Glomerular visceral epithelial cell (primary cell): ENCODE measurements around the gene CXorf58.

Source experiments
- DNase-seq: peaks from one replicate; pipeline ENCODE4 v3.0.0-alpha.2; 2016; ENCODE audit errors: extremely low spot score

CXorf58 gene

GRCh38 chrX:23901060-23901459 lies 6.7 kb upstream of the CXorf58 start:
- peak; percentile 72 for DNase-seq

- peak; percentile 67 for DNase-seq
Observed at GRCh38 chrX:23901805-23902204, 6.0 kb upstream of the CXorf58 start.

GRCh38 chrX:23902419-23902818 lies 5.4 kb upstream of the CXorf58 start:
- DNase-seq = peak; percentile 63

GRCh38 chrX:23904096-23904495 lies 3.7 kb upstream of the CXorf58 start:
- no peak for DNase-seq

GRCh38 chrX:23907111-23907497 lies 702 bp upstream of the CXorf58 start:
- no peak for DNase-seq

- no peak for DNase-seq
Observed at GRCh38 chrX:23908219-23909004, 606 bp downstream of the CXorf58 start.

GRCh38 chrX:23911126-23911835 lies 3.5 kb downstream of the CXorf58 start:
- no peak for DNase-seq

GRCh38 chrX:23919148-23919547 lies 11.3 kb downstream of the CXorf58 start:
- no peak for DNase-seq

- no peak for DNase-seq
Observed at GRCh38 chrX:23919706-23920320, 12.0 kb downstream of the CXorf58 start.

GRCh38 chrX:23926015-23926414 lies 18.2 kb downstream of the CXorf58 start:
- no peak for DNase-seq

GRCh38 chrX:23930894-23931604 lies 23.2 kb downstream of the CXorf58 start:
- DNase-seq = no peak

- no peak for DNase-seq
Observed at GRCh38 chrX:23932046-23932445, 24.2 kb downstream of the CXorf58 start.

GRCh38 chrX:23935106-23935505 lies 27.3 kb downstream of the CXorf58 start:
- DNase-seq = no peak

GRCh38 chrX:23936180-23936579 lies 28.4 kb downstream of the CXorf58 start:
- DNase-seq = no peak

GRCh38 chrX:23937100-23937499 lies 29.3 kb downstream of the CXorf58 start:
- DNase-seq = no peak

GRCh38 chrX:23938690-23939089 lies 30.9 kb downstream of the CXorf58 start:
- no peak for DNase-seq

- no peak for DNase-seq
Observed at GRCh38 chrX:23939203-23939602, 31.4 kb downstream of the CXorf58 start.

GRCh38 chrX:23944234-23944633 lies 36.4 kb downstream of the CXorf58 start:
- DNase-seq = no peak

- DNase-seq = no peak
Observed at GRCh38 chrX:23945206-23945605, 37.4 kb downstream of the CXorf58 start.

GRCh38 chrX:23952391-23952790 lies 44.6 kb downstream of the CXorf58 start:
- no peak for DNase-seq

- DNase-seq = no peak
Observed at GRCh38 chrX:23952984-23953907, 45.4 kb downstream of the CXorf58 start.
